Stimulated activated CD4-positive, alpha-beta T cell treated with anti-CD3 and anti-CD28 coated beads, TNF-alpha, amount 100 ng/mL, for 24 hours (primary cell): Measurements from ENCODE around the gene MAFB.
"Not testable (repeated sequence)": the region's sequence is repeated elsewhere in the genome, so short reads cannot be mapped to it uniquely, and the experiment has no call there.

Source experiments
- DNase-seq, 3 experiments: peaks; one replicate each; pipeline ENCODE4 v3.0.0-alpha.2; 2020; ENCODE audit warnings: low read depth in 3 of 3

Gene MAFB

DNA sequence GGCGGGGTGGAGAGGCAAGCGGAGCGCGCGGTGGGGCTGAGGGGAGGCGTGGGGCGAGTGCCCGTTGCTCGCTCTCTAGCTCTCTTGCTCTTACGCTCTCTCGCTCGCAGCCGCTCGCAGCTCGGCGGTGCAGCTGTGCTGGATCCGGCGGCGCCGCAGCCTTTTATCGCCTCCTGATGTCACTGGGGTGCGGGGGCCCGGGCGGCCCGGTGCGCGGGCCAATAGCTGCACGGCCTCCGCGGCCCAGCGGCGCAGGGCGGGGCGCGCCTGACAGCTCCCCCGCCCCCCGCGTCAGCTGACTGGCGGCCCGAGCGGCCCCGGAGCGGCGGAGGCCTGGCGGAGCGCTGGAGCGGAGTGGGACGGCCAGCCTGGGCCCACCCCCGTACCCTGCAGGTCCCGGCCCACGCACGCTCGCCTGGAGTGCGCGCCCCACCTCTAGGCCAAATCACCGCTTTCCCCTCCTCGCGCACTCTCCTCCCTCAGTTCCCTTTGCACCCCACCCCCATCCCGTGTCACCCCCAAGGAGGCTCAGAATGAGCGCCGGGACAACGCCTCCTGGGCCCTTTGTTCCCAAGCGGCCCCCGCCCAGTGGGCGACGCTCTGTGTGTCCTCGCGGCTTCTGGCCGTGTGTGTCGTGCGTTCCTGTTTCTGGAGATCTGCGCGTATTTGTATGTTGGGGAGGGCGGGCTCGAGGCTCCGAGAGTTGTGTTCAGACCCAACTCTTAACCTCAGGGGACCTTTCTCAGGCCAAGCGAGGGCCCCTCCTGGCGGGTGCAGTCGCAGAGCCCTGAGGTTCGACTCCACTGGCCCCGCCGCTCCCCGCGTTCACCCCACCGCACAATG, at the start of gene MAFB:
TSS of gene MAFB (minus strand) at position 137 of the 843 bp plus-strand sequence. CDS start 386 bp downstream, outside the sequence.
- peak in 1 of 3 experiments; percentile 52 for DNase-seq

DNA sequence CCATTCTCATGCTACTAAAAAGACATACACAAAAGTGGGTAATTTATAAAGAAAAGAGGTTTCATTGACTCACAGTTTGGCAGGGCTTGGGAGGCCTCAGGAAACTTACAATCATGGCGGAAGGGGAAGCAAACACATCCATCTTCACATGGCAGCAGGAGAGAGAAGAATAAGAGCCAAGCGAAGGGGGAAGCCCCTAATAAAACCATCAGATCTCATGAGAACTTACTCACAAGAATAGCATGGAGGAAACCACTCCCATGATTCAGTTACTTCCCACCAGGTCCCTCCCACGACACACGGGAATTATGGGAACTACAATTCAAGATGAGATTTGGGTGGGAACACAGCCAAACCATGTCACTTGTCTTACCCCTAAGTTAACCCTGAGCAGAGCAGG, 47.4 kb upstream of the MAFB start:
- not testable (repeated sequence) for DNase-seq

DNA sequence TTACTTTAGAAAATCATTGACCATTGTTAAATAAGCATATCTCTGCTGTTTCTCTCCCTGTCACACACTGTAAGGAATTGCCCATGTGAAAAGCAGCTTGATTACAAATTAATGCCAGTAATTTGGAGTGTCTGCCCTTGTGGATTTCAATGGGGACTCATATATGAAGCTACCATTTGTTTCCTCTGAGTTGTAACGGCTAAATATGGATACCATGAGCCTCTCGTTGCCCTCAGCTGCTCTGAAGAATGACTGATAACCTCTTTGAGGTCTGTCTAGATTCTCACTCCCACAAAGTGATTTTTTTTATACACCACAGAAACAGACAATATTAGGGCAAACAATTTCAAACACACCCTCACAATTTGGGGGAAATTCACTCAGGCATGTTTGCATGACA, 40.0 kb upstream of the MAFB start:
- no peak for DNase-seq

DNA sequence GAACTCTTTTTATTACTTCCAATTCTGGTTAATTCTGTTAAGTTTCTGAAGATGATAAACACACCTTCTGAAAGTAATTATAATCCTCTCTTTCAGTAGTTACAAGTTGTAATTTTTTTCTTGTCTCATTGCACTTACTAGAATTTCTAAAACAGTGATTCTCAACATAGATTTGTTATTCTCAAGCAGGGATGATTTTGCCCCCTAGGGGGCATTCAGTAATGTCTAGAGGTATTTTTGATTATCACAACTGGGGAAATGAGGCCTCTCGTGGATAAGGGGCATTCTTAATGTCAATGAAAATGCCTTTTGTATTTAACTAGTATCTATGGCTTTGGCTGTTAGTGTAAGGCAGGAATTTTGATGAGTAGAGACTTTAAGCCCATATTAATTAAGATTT, 39.4 kb upstream of the MAFB start:
- no peak for DNase-seq

DNA sequence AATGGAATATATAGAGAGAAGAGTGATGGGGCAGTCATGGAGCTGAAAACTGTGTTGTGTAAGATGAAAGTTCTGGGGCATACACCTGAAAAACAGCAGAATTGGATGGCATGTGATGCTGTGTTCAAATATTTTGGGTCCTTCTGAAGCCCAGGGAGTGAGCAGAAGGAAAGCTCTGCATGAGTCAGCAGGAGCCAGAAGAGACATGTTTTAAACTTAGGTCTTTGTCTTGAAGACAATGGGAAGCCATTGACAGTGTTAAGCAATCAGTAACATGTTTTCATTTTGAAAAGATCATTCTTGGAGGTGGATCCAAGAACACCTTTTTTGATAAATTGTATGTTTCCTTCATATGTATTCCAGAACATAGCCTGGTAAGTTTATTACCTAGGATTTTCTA, 38.9 kb upstream of the MAFB start:
- DNase-seq = no peak

DNA sequence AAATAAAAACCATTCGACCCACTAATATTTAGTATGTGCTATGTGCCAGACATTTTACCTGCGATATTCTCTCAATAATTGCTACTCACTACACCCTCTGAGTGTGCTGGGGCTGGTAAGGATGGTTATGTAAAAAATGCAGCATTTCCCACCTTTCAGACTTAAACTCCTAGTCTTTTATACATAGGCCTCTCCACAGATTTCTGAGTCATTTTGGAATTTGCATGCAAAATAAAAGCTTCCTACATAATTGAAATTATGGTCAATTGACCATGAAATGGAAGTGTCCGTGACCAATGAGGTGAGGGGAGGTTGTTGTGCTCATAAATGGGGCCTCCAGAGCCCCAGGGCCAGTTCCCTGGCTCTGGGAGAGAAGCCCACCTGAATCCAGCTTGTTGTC, 37.7 kb upstream of the MAFB start:
- no peak for DNase-seq

DNA sequence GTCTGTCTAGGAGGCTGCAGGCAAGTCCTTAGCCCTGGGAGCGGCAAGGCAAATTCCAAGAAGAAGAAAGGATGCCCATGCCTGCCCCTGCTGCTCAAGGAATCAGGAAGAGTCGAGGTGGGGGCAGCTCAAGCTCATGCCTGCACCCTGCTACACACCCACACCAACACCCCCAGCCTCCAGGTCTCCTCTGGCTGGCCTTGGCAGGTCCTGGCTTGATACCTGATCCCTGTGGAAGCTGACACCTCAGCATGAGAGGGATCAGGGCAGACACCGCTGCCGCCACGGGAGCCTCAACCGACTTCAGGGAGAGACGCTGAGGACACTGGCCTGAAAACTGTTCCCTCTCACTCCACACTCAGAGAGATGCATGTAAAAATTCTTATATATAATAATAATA, 35.5 kb upstream of the MAFB start:
- DNase-seq = no peak

DNA sequence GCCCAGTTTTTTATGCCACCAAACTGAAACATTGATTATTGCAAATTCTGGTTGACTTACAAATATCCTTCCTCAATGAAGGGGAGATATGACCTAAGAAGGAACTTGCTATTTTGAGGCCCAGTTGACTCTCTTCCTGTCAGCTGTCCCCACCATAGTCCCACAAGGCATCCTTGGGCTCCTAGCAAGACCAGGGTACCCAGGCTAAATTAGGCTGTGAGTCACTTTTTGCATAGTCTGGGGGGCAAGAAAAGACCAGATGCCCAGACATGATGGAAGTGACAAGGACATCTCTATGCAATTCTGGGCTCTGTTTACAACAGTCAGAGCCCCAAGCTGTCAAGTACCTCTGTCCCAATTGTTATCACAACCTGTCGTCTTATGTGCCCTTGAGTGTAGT, 31.8 kb upstream of the MAFB start:
- DNase-seq = no peak

DNA sequence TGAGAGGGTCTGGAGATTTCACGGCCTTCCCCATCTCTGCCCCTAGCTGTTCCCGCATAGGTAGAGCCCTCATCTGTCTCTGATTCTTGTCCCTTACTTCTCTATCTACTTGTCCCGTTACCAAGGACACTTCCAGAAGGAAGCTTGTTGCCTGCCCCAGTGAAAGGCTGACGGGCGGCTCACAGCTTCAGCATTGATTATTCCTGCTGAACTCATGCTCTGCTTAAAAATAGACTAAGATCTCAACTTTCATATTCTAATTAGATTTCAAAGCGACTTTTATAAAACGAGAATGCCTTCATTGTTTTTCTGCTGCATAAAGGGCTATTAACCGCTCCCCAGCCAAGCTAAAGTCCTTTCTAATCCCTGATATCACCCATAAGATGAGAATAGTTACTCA, 31.1 kb upstream of the MAFB start:
- DNase-seq = no peak

DNA sequence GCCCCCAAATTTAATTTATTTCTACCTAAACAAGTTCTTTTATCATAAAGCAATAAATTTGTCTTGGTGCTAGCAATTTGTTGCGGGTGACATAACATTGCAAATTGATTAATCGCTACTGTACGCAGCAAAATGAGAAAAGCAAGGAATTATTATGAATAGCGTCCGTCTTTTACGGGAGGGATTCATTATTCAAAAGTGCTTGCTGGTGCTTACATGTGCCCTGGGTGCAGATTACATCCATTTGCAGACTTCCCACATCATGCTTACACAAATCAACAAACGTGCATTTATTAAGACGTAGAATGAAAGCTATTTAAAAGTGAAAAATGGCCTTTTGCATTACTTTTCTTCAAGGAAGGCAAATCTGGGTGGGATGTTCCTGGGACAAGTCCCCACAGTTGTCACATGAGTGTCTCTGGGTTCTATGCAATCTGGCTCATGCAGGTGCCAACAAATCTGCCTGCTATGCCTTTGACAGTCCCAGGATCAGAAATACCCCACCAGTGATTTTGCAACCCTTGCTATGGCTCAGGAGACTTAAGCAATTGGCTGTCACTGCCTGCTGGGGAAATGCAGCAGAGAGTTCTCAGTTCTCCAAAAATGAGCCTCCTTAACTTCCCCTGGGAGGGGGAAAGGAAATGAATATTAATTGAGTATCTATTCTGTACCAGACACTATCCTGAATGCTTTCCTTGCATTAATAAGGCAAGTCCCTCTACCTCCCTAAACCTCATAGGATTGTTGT, 30.1 kb upstream of the MAFB start:
- no peak for DNase-seq

DNA sequence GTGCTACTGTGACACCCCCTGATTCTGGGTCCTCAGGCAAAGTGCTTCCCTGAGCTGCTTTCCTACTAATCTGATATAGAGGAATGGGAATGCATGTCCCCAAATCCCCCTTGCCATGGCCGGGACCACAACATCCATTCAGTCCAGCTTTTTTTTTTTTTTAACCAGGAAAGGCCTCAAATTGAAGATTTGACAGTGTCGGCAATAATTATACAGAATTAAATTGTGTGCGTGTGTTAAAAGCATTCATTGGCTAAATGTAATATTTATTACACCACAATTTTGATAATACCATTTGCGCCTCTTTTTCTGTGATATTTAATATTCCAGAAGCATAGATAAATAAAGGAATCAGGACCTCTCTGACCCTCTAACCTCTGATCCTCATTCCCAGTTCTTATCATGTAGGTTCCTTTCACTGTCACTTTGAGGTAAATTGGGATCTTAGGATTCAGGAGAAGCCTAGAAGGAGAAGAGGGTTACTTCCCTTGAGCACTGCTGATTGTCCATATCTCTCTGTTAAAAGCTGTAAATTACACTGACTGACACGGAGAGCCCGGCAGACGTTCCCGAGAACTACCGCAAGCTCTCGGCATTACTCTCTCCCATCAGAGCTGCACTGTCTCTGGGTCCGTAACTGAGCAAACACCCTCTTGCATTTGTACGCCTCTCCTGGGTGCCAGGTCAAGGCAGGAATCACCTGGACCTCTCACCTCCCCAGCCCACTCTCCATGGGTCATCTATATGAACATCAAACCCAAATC, 29.4 kb upstream of the MAFB start:
- DNase-seq = no peak

DNA sequence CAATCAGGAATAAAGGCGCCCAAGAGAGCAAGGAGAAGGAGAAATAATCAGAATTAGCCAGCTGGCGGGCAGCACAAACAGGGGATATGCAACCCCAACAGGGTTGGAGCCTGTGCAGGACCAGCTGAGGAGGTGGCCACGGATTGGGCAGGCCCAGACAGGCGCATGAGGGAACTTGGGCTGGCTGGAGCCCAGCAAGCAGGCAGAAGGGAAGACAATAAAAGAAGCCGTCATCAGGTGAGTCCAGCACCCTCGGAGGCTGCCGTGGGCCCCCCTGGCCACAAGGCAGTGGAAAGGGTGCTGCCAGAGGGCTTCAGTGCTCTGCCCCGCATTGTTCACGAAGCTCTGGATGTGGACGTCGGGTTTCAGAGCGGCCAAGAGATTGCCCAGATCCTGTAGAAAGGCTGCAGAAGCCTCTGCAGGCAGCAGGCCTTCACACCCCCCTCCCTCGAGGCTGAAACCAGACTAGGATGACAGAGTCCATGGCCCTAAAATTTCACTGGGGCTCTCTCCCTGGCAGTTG, 28.4 kb upstream of the MAFB start:
- no peak for DNase-seq

DNA sequence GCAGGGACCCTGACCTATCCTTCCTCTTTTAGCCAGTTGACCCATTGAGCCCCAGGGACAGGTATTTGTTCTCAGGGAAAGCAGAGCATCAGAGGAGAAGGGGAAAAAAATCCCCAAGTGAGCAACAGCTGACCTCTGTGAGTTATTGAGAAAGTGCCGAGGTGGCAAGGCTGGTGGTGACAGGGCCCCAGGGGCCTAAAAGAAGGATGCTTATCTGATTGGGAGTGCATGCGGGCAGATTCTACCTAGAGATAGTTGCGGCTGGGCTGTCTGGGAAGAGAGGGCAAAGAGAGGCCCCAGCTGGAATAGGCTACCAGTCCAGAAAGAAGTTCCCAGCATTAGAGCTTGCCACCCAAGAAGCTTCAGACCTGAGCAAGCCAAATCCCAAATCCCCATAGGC, 26.5 kb upstream of the MAFB start:
- no peak for DNase-seq

DNA sequence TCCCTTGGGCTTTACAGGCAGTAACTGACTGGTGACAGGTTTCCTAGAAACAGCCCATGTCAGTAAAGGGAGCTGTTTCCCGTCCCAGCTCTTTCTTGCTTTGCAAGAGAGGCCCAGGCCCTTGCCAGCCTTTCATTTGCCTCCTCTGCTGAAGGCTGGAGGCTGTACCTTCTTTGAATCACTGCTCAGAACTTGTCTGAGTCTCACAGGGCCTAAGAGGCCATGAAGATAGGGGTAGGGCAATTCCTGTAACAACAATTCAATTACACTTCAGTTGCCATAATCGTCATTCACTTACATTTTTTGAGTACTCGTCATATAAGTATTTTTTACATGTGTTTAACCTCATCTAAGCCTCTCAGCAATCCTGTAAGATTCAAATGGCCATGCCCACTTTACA, 25.9 kb upstream of the MAFB start:
- no peak for DNase-seq

DNA sequence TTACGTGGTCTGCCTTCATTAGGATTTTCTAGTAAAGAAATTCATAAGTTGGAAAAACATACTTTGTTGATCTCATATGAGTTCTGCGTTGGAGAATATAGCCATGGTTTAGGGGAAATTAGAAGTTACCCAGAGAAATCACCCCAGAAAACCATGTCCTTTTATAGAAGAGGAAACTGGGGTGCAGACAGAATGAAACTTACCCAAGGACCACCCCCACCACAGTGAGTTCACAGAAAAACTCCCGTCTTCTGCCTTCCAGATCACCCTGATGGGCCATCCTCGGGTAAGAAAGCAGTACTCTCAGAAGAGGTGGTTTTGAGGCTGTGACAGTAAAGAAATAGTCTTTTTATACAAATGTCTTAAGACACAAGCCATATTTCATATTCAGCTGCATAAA, 25.1 kb upstream of the MAFB start:
- DNase-seq = no peak

DNA sequence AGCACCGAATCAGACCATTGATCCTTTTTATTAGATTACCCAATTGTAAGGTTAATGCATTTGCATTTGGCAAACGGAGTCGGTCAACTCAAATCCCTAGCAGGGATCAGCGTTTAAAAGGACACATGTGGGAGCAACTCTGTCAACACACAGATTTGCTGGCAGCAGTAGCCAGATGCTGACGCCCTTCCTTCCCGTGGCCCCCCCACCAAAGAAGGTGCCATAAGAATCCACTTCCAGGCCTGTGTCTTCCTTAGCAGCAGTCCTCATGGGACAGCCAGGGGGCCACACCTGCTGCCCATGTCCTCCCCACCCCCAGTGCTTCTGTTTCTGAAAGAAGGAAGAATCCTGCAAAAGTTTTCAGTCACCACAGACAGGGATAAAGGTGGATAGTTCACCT, 24.5 kb upstream of the MAFB start:
- no peak for DNase-seq

DNA sequence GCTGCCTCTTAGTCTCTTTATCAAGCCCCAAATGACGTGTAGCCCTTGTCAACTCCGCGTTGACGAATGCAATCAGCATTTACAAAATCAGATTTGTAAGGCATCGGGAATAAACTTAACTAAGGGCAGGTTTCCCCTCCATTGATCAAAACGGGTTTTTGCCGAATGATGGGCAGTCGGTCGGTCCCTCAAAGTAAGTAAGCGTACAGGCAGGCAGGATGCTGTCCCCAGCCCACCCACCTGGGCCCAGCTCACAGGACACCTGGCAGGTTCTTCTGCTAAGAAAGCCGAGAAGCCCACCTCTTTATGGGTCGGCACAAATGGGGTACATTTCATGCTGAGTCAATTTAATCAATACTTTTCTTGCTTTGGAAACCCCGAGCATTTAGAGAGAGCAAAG, 22.0 kb upstream of the MAFB start:
- no peak for DNase-seq

DNA sequence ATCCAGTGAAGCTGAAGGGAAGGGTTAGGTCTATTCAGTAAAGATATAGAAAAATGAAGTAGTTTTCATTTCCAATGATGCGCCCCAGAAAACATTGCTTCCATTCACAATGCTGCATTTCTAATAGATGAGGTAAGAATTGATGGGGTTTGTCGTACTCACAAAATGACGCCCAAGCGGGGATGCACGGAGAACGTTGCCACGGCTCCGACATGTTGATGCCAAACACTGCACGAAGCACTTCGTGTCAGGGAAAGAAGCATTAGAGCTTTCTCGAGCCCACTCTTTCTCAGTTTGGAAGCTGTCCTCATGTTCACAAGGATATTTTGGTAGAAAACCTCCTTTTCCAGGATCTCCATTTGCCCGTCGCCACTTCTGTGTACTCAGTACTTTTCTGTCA, 21.6 kb upstream of the MAFB start:
- DNase-seq = no peak

DNA sequence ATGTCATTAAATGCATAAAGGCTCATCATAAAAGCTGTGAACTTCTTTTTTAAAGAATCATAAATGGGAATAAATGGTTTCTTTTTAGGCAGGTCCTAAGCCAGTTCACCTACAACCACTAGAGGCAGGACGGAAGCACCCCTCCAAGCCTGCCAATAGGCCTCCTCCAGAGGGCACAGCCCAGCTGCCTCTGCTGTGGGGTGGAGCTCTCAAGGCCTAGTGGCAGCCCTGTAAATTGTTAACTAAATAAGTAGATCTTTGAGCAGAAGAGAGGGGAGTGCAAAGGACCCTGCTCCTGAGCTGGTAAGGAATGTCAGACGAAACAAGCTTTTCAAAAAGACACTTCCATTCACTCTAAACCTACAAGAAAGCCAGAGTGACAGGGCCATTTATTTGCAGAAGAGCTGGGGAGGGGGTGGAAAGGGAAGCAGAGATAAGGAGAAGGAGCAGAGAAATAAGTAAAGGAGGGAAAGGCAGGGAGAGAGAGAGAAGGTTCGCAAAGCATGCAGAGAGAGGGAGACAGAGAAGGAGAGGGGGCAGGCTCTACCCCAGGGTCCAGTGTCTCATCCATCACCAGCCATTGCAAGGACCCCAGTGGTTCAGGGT, 18.0 kb upstream of the MAFB start:
- DNase-seq = no peak

DNA sequence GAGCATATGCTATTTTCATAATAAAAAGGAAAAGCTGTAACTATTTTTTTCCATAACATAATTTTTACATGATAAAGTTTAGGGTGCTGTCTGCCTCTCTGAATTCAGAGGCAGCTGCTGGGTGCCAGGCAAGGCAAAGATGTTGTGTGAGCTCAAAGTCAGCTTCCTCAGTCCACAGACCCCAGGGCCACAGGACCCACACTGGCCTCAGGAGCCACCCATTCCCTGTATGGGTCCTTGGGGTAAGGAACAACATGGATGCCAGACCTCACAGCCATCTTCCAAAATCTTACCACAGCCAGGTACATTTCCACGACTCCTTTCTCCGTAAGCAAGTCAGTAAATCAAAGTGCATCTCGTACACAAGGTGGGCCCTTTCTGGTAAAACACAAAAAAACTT, 16.4 kb upstream of the MAFB start:
- no peak for DNase-seq

DNA sequence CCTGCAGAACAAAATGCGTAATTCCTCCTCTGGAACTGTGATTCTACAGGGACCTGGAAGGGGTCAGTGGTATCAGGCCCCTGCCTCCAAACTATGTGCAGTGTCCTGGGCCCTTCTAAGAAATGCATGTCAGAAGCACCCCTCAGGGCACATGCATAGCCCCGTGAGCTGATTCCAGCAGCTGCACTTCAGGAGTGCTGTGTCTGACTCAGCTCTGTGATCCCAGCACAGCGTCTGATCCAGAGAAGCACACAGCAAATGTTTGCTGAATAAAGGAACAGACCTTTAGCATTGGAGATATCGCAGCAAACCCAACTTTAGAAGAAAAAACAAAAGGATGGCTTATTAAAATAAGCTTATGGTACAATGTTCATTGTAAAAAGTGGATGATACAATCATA, 15.8 kb upstream of the MAFB start:
- no peak for DNase-seq

DNA sequence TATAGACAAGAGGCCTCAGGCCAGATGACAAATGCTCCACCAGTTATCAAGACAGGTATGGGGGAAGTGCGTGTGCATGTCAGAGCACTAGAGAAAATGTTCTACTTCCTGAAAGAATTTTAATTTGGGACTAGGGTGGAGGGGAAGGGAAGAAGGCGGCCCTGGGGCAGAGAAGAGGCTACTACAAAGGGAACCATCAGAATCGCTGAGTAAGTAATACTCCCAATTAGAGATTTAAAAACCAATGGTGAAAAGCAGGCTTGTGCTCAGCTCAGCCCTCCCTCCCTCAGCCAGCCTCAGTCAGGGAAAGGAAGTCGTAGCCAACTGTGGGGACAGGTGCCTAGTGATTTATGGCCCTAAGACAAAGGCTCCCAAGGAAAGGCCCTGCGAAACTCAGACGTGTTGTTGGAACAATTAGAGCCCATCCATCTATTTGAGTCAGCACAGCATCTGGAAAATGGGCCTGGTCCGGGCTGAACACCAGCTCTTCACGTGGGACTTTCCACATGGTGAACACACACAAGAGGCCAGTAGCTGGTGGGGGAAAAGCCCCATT, 15.0 kb upstream of the MAFB start:
- DNase-seq = no peak
